ENCODE data around the gene CYP2E1.

- no peak for TF ChIP-seq POLR2A (IDR thresholded peaks at IDR 0.05)
- TF ChIP-seq, protein P1, sequence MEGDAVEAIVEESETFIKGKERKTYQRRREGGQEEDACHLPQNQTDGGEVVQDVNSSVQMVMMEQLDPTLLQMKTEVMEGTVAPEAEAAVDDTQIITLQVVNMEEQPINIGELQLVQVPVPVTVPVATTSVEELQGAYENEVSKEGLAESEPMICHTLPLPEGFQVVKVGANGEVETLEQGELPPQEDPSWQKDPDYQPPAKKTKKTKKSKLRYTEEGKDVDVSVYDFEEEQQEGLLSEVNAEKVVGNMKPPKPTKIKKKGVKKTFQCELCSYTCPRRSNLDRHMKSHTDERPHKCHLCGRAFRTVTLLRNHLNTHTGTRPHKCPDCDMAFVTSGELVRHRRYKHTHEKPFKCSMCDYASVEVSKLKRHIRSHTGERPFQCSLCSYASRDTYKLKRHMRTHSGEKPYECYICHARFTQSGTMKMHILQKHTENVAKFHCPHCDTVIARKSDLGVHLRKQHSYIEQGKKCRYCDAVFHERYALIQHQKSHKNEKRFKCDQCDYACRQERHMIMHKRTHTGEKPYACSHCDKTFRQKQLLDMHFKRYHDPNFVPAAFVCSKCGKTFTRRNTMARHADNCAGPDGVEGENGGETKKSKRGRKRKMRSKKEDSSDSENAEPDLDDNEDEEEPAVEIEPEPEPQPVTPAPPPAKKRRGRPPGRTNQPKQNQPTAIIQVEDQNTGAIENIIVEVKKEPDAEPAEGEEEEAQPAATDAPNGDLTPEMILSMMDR (IDR thresholded peaks at IDR 0.05), result no peak
Measured at GRCh38 chr10:133526957-133527588, at the start of gene CYP2E1.

Data from esophagus squamous epithelium (tissue), 4 donors.